ENCODE data around the gene EIF4E3.

Gene EIF4E3

DNA sequence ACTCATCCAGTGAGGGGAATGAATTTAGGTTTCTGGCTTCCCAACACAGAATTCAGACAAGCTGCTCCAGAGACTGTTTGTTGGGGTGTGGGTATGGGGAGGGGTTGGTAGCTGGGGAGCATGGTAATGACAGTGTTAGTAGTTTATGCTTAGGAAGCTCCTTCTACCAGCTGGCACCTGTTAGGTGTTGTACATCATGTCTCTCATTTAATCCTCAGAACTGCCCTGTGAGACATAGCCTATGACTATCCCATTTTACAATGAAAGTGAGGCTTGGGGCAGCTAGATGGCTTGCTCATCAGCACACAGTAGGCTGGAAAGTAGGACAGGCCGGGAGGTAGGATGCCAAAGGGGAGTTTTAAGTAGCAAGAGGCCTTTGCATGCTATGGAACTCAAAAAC, 2.5 kb downstream of the EIF4E3 start:
- no peak for DNase-seq

GRCh38 chr3:71721651-71722157, 3.5 kb downstream of the EIF4E3 start:
- DNase-seq: no peak

DNA sequence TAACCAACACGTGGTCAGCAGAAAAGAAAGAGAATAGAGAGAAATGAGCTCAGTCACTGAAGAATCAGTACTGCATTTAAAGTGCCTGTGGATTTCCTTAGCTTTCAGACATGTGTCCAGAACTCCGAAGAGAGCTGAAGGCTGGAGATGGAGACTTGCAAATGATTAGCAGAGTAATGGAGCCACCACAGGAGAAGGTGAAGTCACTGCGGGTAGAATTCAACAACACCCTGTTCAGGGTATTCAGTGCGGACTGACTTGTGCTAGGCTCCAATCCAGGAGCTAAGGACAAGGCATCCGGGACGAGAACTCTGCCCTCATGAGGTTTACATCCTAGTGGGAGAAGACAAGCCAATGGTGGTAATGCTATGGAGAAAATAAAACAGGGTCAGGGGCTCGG, 4.2 kb downstream of the EIF4E3 start:
- no peak for DNase-seq

- no peak for DNase-seq
These were observed 7.1 kb downstream of the EIF4E3 start for GRCh38 chr3:71718072-71718471.

- no peak for DNase-seq
These were observed 10.6 kb downstream of the EIF4E3 start for GRCh38 chr3:71714595-71714994.

DNA sequence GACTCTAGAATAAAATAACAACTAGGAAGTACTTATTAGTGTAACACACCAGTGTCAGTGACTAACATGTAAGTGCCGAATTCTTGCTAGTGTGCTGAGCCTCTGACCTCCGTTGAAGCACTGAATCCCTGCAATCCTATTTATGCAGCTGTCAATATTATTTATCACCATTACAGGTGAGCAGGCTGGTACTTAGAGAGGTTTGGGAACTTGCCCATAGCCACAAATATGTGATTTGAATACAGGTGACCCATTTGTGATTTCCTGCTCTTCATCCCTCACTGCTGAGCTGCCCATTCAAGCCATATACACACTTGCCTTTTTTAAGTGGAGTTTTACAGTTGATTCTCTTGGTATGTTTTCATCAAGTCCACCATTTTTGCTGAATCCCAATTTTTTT, 12.2 kb downstream of the EIF4E3 start:
- no peak for DNase-seq

GRCh38 chr3:71710906-71711494, 14.2 kb downstream of the EIF4E3 start:
- peak; percentile 37 for DNase-seq

DNA sequence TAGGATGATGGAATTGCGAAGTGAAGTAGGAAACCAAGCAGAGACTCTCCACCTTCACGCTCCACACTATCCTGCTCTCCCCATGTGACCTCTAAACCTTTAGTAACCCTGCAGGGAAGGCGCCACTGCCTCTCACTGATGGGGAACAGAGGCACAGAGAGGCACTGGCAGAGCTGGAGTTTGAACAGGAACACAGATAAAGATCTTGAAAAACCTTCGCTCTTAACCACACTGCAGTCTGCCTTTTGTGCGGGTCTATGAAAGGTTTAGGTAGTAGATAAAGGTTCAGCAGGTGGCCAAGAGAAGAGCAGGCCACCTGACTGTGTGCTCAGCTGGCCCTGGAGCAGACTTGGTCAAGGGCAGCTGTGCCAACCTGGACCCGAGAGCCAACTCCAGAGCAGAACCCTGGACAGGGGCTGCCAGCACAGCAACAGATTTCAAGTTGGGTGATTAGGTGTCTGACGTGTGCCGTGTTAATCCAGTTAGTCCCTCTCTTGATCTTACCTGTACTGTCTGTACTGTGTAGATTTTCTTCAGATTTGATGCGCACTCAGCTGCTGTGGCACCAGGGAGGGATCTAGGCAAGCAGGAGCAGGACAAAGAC, 15.2 kb downstream of the EIF4E3 start:
- no peak for DNase-seq

GRCh38 chr3:71708476-71709105, 16.6 kb downstream of the EIF4E3 start:
- DNase-seq: no peak

GRCh38 chr3:71707595-71707994, 17.6 kb downstream of the EIF4E3 start:
- no peak for DNase-seq

GRCh38 chr3:71705681-71706080, 19.5 kb downstream of the EIF4E3 start:
- no peak for DNase-seq

GRCh38 chr3:71704915-71705314, 20.3 kb downstream of the EIF4E3 start:
- DNase-seq: no peak

DNA sequence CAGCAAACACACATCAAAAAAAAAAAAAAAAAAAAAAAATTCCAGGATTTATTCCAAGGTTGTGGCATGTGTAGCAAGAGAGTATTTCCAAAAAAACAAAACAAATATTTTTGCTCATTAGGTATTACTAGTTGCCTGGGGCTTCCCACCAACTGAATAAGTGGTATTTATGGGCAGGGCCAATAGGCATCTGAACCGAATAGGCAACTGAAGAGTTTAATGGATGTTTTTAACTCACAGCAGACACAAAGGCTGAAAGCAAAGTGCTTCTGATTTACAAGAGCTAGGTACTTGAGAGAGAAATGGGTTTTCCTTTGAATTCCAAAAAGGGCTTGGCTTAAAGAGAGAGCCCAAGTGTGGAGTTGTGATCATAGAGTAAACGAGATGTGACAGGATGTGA, 21.4 kb downstream of the EIF4E3 start:
- DNase-seq: no peak

GRCh38 chr3:71702131-71703024, 22.8 kb downstream of the EIF4E3 start:
- DNase-seq: no peak

DNA sequence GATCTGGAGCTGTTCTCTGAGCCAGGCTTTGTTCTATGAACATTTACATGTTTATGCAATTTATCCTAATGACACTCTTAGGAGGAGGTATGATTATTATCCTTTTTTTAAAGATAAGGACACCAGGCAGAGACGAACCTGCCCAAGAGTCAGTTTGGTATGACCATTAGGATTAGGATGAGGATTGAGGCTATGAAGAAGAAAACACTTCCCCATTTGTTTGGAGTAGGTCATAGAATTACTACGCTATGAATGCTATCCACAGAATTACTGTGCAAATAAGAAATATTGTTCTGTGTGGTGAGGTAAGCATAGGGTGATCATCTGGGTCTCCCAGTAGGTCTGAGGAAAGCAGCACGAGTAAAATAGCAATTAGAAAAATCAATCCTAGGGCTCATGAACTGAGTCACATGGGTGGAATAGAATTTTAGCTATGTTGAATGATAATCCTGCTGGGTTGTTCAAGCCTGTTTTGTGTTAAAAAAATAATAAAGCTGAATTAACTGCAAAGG, 23.9 kb downstream of the EIF4E3 start:
- DNase-seq: no peak

- no peak for DNase-seq
These were observed 30.2 kb downstream of the EIF4E3 start for GRCh38 chr3:71695000-71695482.

GRCh38 chr3:71694358-71694999, 30.7 kb downstream of the EIF4E3 start:
- DNase-seq: peak; percentile 74

DNA sequence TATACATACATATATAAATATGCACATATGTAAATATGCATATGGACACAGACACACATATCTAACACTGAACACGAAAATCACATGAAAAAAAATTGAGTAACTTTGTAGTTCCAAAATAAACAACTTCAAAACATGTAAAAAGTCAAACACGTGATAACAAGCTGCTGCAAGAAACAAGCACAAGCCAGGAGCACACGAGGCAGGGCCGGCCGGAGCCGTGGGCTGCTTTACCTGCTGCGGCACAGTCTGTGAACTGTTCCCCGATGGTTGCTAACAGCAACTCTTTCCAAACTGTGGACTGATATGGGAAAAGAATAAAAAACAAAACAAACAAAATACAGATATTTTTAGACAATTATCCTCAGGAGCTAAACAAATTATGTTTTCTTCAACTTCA, 31.6 kb downstream of the EIF4E3 start:
- no peak for DNase-seq

GRCh38 chr3:71692139-71692538, 33.1 kb downstream of the EIF4E3 start:
- DNase-seq: no peak

GRCh38 chr3:71690341-71690841, 34.8 kb downstream of the EIF4E3 start:
- DNase-seq: peak; percentile 55

DNA sequence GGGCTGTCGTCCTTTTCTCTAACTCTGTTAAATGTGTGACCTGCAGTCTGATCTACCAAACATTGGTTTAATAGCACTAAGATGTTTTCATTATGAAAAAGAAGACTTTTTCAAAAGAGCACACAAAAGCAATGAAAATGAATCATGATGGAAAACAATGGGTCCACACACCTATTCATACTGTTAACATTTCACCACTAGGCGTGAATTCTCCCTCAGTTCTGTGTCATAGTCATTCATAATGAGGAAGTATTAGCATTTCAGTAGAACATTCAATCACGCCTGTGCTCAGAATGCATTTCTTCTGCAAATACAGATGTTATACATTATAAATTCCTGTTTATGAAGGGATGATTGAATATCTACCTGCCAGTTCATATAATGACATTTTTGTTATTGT, 35.9 kb downstream of the EIF4E3 start:
- no peak for DNase-seq

GRCh38 chr3:71688121-71688520, 37.1 kb downstream of the EIF4E3 start:
- DNase-seq: peak; percentile 11

Data from EL (cell line).